ENCODE data around the gene CHAD. TPM values are rescaled to one million over a fixed set of nuclear protein-coding genes. Genes with fewer than 3 reads are reported as not detected.

CHAD gene
- polyA plus RNA-seq, 1 donor (not counting 4 experiments of a cell fraction or from before 2014, with no cell fraction given): not detected

GRCh38 chr17:50471009-50471905 is 2.6 kb upstream of the CHAD start:
- Histone ChIP-seq H3K27me3 (ENCODE audit: control insufficient read depth, extremely low read depth, insufficient read depth, low read length) (peaks cover 30% of the 10 kb centered on the region), H2AFZ (ENCODE audit: control insufficient read depth, low read length) (no peak overlapping the region), H3K9me1 (ENCODE audit: control insufficient read depth, extremely low read depth, insufficient read depth, low read length) (no peaks in the 10 kb centered on the region), H3K4me1 (ENCODE audit: control insufficient read depth, extremely low read depth, insufficient read depth, low read length) (peaks cover 9% of the 10 kb centered on the region), H3K79me2 (ENCODE audit: control insufficient read depth, insufficient read depth, low read length) (no peaks in the 10 kb centered on the region), H4K20me1 (ENCODE audit: control insufficient read depth, extremely low read depth, insufficient read depth, low read length) (no peaks in the 10 kb centered on the region), H3K27ac (ENCODE audit: control insufficient read depth, insufficient read depth, low read length) (no peak overlapping the region), H3K4me3 (ENCODE audit: control insufficient read depth in 2 of 3, extremely low read depth in 1 of 3, insufficient read depth in 2 of 3, low read depth in 1 of 3, low read length in 3 of 3) (no peak overlapping the region), H3K9me3 (ENCODE audit: control insufficient read depth, low read depth, low read length) (no peaks in the 10 kb centered on the region), H3K9ac (ENCODE audit: control insufficient read depth, extremely low read depth, insufficient read depth, low read length) (no peak overlapping the region), H3K4me2 (ENCODE audit: control insufficient read depth, extremely low read depth, insufficient read depth, low read depth, low read length) (no peak overlapping the region), H3K36me3 (ENCODE audit: control insufficient read depth in 2 of 2, extremely low read depth in 1 of 2, insufficient read depth in 2 of 2, low read length in 2 of 2) (peaks cover 2 to 25% of the 10 kb centered on the region in 2 experiments)
- FAIRE-seq (no peak), DNase-seq (ENCODE audit: low read depth, low spot score) (no peak)
- dilution Hi-C loops (cut with MboI; ENCODE audit: extremely low pct_ligation_motif_present, low sequenced_read_pairs): no loop called here
- no peak for TF ChIP-seq EZH2 (IDR thresholded peaks at IDR 0.05; ENCODE audit: low read length)
- TF ChIP-seq, protein P1, sequence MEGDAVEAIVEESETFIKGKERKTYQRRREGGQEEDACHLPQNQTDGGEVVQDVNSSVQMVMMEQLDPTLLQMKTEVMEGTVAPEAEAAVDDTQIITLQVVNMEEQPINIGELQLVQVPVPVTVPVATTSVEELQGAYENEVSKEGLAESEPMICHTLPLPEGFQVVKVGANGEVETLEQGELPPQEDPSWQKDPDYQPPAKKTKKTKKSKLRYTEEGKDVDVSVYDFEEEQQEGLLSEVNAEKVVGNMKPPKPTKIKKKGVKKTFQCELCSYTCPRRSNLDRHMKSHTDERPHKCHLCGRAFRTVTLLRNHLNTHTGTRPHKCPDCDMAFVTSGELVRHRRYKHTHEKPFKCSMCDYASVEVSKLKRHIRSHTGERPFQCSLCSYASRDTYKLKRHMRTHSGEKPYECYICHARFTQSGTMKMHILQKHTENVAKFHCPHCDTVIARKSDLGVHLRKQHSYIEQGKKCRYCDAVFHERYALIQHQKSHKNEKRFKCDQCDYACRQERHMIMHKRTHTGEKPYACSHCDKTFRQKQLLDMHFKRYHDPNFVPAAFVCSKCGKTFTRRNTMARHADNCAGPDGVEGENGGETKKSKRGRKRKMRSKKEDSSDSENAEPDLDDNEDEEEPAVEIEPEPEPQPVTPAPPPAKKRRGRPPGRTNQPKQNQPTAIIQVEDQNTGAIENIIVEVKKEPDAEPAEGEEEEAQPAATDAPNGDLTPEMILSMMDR (optimal IDR thresholded peaks at IDR 0.05 in 1 of 3, IDR thresholded peaks at IDR 0.05 in 1 of 3, conservative IDR thresholded peaks at IDR 0.05 in 1 of 3; ENCODE audit: extremely low read depth in 1 of 3, insufficient read depth in 2 of 3, low read length in 3 of 3): no peak

GRCh38 chr17:50470426-50470825 is 1.7 kb upstream of the CHAD start:
- H3K27me3 ChIP-seq (ENCODE audit: control insufficient read depth, extremely low read depth, insufficient read depth, low read length): peaks cover 30% of the 10 kb centered on the region
- no peaks in the 10 kb centered on the region for H4K20me1 ChIP-seq (ENCODE audit: control insufficient read depth, extremely low read depth, insufficient read depth, low read length)
- DNase-seq (ENCODE audit: low read depth, low spot score): no peak
- peaks cover 2 to 25% of the 10 kb centered on the region in 2 experiments for H3K36me3 ChIP-seq (ENCODE audit: control insufficient read depth in 2 of 2, extremely low read depth in 1 of 2, insufficient read depth in 2 of 2, low read length in 2 of 2)
- no peak overlapping the region for H2AFZ ChIP-seq (ENCODE audit: control insufficient read depth, low read length)
- no peaks in the 10 kb centered on the region for H3K9me1 ChIP-seq (ENCODE audit: control insufficient read depth, extremely low read depth, insufficient read depth, low read length)
- H3K9me3 ChIP-seq (ENCODE audit: control insufficient read depth, low read depth, low read length): no peaks in the 10 kb centered on the region
- no peak for FAIRE-seq
- H3K79me2 ChIP-seq (ENCODE audit: control insufficient read depth, insufficient read depth, low read length): no peaks in the 10 kb centered on the region
- no peak overlapping the region for H3K4me2 ChIP-seq (ENCODE audit: control insufficient read depth, extremely low read depth, insufficient read depth, low read depth, low read length)
- H3K27ac ChIP-seq (ENCODE audit: control insufficient read depth, insufficient read depth, low read length): no peak overlapping the region
- H3K4me3 ChIP-seq (ENCODE audit: control insufficient read depth in 2 of 3, extremely low read depth in 1 of 3, insufficient read depth in 2 of 3, low read depth in 1 of 3, low read length in 3 of 3): no peak overlapping the region
- dilution Hi-C loops (cut with MboI; ENCODE audit: extremely low pct_ligation_motif_present, low sequenced_read_pairs): no loop called here
- no peak overlapping the region for H3K9ac ChIP-seq (ENCODE audit: control insufficient read depth, extremely low read depth, insufficient read depth, low read length)
- H3K4me1 ChIP-seq (ENCODE audit: control insufficient read depth, extremely low read depth, insufficient read depth, low read length): peaks cover 10% of the 10 kb centered on the region
- no peak for TF ChIP-seq EZH2 (IDR thresholded peaks at IDR 0.05; ENCODE audit: low read length)
- TF ChIP-seq, protein P1 (optimal IDR thresholded peaks at IDR 0.05 in 1 of 3, IDR thresholded peaks at IDR 0.05 in 1 of 3, conservative IDR thresholded peaks at IDR 0.05 in 1 of 3; ENCODE audit: extremely low read depth in 1 of 3, insufficient read depth in 2 of 3, low read length in 3 of 3): no peak

All from keratinocyte (primary cell).